Measurements from ENCODE around the gene NHS. TPM values are rescaled to one million over a fixed set of nuclear protein-coding genes. Genes with fewer than 3 reads are reported as not detected.

Gene NHS
- polyA plus RNA-seq, 3 donors = 15.2 to 26.8 (median 25.4) TPM

GRCh38 chrX:17585006-17585405 lies 210.0 kb downstream of the NHS start:
- DNase-seq = no peak

GRCh38 chrX:17587366-17587765 lies 212.4 kb downstream of the NHS start:
- DNase-seq = no peak

GRCh38 chrX:17588303-17588702 lies 213.3 kb downstream of the NHS start:
- DNase-seq = no peak

- DNase-seq = no peak
Observed at GRCh38 chrX:17590892-17591740, 216.1 kb downstream of the NHS start.

GRCh38 chrX:17591741-17592110 lies 216.7 kb downstream of the NHS start:
- DNase-seq = no peak

- DNase-seq = no peak
Observed at GRCh38 chrX:17592117-17592516, 217.1 kb downstream of the NHS start.

- no peak for DNase-seq
Observed at GRCh38 chrX:17594693-17595092, 219.7 kb downstream of the NHS start.

GRCh38 chrX:17595456-17596035 lies 220.5 kb downstream of the NHS start:
- DNase-seq = no peak

- DNase-seq = no peak
Observed at GRCh38 chrX:17596061-17596460, 221.1 kb downstream of the NHS start.

- no peak for DNase-seq
Observed at GRCh38 chrX:17596546-17597205, 221.7 kb downstream of the NHS start.

- DNase-seq = no peak
Observed at GRCh38 chrX:17597327-17597726, 222.3 kb downstream of the NHS start.

- no peak for DNase-seq
Observed at GRCh38 chrX:17597836-17598439, 222.9 kb downstream of the NHS start.

- no peak for DNase-seq
Observed at GRCh38 chrX:17601441-17602200, 226.6 kb downstream of the NHS start.

GRCh38 chrX:17602245-17602644 lies 227.2 kb downstream of the NHS start:
- DNase-seq = no peak

GRCh38 chrX:17603196-17603595 lies 228.2 kb downstream of the NHS start:
- no peak for DNase-seq

- DNase-seq = peak; percentile 33
Observed at GRCh38 chrX:17605676-17606075, 230.7 kb downstream of the NHS start.

- no peak for DNase-seq
Observed at GRCh38 chrX:17606231-17606630, 231.2 kb downstream of the NHS start.

GRCh38 chrX:17608888-17609287 lies 233.9 kb downstream of the NHS start:
- no peak for DNase-seq

GRCh38 chrX:17610788-17611187 lies 235.8 kb downstream of the NHS start:
- DNase-seq = no peak

GRCh38 chrX:17613979-17614588 lies 239.1 kb downstream of the NHS start:
- no peak for DNase-seq

- DNase-seq = no peak
Observed at GRCh38 chrX:17616936-17617335, 241.9 kb downstream of the NHS start.

All from renal pelvis (tissue), 4 donors.